GM21717 (cell line): ENCODE measurements around the gene ZNF133.
"Not testable (repeated sequence)": the region's sequence is repeated elsewhere in the genome, so short reads cannot be mapped to it uniquely, and the experiment has no call there.

Experiments used
- ATAC-seq: cut with Tn5 transposase; IDR thresholded peaks from one replicate; pipeline ENCODE4 v1.9.1; 2021; ENCODE audit warnings: mild to moderate bottlenecking, moderate library complexity; ENCODE audit not compliant: unreplicated experiment

Gene ZNF133

DNA sequence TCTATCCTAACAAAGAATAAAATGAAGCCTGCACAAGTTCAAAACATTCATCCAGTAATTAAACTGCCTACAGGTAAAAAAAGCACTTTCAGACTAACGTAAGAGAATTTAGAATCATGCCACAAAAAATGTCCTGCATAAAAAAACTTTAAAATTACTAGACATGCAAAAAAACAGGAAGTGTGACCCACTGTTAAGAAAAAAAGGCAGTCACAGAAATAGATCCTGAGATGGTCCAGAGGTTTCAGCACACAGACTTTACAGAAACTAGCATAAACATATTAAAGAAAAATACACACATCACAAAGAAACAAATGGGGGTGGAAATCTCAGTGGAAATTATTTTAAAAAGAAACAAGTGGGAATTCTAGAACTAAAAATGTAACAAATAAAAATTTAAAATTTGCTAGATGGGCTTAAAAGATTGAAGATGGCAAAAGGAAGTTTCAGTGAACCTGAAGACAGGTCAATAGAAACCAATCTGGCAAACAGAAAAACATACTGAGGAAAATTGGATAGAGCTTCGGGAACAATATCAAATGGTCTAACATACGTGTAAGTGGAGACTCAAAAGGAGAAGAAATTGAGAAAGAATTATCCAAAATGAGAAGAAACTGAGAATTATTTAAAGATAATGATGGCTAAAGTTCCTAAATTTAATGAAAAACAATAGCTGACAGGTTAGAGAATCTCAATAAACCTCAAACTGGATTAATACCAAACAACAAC lies 3.4 kb upstream of the ZNF133 start:
- no peak for ATAC-seq

DNA sequence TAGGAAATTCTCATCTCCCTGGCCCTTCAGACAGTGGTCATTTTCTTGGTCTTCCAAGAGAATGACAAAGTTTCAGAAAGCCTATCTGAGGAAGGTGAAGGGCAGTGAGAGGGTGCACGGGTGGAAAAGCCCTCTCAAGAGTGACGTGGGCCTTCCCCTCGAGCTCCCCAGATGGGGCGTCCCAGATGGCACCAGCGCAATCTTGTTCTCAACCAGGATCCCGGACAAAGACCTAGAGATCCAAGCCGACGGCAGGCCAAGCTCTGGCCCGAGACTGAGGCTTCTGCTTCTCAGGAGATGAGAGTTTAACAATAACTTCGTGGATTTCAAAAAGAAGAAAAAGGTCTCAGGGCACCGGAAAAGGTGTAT lies 797 bp upstream of the ZNF133 start:
- ATAC-seq: no peak

DNA sequence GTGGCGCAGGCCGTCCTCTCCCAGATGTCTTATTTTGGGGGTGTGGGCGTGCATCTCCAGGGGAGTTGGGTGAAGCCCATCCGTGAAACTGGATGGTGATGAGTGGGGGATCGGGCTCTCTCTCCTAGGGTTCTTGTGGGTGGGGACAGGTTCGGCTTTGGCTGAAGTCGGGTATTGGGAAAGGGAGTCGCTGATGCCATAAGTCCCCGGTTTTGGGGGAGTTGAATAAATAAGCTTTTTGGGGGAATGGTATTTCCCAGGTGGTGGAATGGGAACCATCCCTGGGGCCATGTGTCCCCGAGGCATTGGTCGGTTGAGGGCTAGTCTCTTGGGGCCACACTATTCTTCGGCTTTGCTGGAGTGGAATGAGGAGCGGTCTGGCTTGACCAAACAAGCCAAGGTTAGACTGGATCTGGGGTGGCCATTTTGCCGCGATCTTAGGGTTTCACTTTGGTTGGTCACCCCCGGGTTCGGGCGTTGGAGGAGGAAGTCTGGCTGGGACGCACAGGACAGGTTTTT lies 481 bp downstream of the ZNF133 start:
- ATAC-seq: no peak

DNA sequence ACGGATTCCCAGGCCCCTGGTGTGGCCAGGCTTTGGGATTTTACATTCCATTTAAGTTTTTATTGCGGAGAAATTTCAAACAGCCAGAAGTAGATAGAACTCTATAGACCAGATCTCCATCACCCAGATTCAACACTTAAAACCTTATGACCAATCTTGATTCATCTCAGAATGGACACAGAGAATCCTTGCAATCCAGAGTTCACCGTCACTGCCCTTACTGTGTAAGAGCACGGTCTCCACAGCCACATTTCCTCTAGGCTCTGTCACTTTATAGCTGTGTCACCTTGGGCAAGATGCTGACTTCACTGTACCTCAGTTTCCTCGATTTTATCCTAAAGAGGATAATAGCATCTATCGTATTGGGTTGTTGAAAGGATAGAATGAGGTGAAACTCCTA lies 979 bp downstream of the ZNF133 start:
- ATAC-seq: no peak

DNA sequence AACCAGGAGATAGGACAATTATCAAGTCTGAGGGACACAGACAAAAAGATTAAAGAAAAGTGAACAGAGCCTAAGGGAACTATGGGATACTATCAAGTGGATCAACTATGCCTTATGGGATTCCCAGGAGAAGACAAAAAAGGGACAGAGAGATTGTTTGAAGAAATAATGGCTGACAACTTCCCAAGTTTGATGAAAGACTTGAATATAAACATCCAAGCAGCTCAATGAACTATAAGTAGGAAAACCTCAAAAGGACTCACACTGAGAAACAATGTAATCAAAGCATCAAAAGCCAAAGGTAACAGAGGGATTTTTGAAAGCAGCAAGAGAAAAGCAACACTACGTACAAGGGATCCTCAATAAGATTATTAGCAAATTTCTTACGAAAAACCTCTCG lies 11.0 kb downstream of the ZNF133 start:
- ATAC-seq: no peak

DNA sequence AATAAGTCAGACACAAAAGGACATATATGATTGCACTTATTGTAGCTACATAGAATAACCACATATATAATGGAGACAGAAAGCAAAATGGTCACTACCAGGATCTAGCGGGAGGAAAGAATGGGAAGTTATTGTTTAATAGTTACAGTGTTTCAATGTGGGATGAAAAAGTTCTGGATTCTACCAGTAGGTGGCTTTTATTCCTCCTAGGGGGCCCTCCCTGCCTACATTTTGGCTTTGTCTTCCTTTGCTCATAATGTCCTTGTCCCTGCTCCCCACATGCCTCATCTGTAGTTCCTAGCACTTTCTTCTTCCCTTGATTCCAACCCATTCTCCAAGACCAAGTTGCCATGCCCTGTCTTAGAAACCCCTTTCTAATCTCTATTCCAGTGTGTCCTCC lies 16.3 kb downstream of the ZNF133 start:
- ATAC-seq: no peak

DNA sequence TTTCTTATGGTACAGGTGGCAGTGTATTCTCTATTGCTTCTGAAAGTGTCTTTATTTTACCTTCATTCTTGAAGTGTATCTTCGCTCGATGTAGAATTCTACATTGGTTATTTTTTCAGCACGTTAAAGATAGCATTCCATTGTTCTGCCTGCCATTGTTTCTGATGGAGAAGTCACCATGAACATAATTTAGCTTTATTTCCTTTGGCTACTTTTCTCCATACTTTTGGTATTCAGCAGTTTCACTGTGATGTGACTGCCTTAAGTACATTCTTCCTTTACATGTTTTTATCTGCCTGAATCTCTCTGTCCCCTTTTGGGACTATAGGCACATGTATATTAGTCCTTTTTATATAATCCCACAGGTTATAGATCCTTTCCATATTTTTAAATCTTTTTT lies 19.0 kb downstream of the ZNF133 start:
- ATAC-seq: no peak

DNA sequence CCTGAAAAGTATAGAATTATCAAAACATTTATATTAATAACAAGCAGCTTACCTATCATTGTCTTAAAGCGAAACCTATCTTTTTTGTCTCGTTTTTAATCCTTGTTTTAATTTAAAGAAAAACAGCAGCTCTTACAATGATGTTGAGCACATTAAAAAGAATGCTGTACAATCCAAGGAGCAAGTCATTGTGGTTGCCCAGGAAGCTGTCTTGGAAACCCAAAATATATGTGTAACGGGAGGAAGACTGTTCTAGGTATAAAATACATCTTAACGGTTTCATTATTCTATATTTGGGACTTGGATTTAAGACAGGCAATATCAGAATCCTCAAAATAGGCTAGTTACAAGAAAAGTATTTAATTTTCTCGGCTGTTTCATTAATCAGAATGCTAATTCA lies 21.7 kb downstream of the ZNF133 start:
- no peak for ATAC-seq

DNA sequence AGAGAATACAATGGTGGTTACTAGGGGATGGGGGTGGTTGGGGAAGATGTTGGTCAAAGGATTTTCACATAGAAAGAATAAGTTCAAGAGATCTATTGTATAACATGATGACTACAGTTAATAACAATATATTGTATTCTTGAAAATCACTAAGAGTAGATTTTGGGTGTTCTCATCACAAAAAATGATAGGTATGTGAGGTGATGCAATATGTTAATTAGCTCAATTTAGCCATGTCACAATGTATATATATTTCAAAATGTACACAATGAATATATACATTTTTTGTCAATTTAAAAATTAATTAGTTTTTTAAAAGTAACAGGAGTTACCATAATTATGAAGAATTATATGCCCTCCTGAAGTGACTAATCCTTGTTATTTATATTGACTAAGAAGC lies 22.3 kb downstream of the ZNF133 start:
- no peak for ATAC-seq

DNA sequence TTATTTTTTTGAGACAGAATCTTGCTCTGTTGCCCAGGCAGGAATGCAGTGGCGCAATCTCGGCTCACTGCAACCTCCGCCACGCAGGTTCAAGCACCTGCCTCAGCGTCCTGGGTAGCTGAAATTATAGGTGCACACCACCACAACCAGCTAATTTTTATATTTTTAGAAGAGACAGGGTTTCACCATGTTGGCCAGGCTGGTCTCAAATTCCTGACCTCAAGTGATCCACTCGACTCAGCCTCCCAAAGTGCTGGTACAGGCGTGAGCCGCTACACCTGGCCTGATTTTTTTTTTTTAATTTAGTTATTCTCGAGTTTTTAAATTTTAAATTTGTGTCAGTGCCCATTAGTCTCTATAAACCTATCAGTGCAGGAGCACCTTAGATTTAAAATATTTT lies 24.4 kb downstream of the ZNF133 start:
- ATAC-seq: no peak

DNA sequence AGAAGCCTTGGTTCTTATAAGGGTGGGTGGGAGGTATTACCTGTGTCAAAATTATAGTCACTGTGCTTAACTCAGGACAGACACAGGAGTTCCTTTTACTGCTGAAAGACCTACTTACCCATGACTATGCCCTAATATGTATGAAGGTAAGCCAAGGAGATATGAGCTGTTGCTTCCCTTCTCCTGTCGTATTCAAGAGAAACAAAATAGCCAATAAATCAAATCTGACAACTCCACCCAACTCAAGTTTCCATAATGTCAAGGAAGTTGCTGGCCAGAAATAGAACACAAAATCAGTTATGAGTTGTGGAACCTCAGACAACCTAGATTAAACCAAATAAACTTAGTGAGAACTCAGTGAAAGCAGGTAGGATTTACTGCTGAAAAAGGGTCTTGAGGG lies 25.1 kb downstream of the ZNF133 start:
- no peak for ATAC-seq

DNA sequence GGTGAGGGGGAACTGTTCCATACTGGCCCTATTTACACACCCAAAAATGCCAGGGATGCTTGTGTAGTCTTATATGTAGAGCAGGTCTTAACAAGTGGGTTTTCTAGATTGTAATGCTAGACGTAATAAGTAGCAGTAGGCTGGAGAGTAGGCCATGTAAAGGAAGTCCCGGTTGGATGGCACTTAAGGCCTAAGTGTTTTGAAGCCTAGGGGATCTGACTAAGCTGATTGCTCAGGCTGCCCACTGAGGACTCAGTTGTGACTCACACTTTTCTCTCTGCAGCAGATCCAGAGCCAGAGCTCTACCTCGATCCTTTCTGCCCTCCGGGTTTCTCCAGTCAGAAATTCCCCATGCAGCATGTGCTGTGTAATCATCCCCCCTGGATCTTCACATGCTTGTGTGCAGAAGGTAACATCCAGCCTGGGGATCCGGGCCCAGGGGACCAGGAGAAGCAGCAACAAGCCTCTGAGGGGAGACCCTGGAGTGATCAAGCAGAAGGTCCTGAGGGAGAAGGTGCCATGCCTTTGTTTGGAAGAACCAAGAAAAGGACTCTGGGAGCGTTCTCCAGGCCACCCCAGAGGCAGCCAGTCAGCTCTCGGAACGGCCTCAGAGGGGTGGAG lies 26.6 kb downstream of the ZNF133 start:
- no peak for ATAC-seq

DNA sequence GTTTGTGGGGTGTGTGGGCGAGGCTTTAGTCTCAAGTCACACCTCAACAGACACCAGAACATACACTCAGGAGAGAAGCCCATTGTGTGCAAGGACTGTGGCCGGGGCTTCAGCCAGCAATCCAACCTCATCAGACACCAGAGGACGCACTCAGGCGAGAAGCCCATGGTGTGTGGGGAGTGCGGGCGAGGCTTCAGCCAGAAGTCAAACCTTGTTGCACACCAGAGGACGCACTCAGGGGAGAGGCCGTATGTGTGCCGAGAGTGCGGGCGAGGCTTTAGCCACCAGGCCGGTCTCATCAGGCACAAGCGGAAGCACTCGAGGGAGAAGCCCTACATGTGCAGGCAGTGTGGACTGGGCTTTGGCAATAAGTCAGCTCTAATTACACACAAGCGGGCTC lies 27.8 kb downstream of the ZNF133 start:
- no peak for ATAC-seq

DNA sequence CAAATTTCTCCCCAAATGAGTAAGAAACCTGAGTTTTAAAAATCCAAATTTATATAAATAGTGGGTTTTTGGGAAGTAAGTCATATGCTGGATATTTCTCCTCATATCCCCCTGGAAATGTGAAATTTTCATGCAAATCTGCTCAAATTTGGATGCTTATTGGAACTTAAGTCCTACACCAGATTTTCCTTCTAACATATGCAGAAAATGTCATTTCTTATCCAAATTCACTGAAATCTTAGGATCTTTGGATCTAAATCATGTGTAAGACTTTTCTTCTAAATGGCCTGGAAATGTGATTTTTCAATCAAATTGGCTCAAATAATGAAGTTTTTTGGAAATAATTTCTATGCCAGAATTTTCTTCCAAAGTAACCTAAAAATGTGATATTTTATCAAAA lies 33.0 kb downstream of the ZNF133 start:
- ATAC-seq: no peak

DNA sequence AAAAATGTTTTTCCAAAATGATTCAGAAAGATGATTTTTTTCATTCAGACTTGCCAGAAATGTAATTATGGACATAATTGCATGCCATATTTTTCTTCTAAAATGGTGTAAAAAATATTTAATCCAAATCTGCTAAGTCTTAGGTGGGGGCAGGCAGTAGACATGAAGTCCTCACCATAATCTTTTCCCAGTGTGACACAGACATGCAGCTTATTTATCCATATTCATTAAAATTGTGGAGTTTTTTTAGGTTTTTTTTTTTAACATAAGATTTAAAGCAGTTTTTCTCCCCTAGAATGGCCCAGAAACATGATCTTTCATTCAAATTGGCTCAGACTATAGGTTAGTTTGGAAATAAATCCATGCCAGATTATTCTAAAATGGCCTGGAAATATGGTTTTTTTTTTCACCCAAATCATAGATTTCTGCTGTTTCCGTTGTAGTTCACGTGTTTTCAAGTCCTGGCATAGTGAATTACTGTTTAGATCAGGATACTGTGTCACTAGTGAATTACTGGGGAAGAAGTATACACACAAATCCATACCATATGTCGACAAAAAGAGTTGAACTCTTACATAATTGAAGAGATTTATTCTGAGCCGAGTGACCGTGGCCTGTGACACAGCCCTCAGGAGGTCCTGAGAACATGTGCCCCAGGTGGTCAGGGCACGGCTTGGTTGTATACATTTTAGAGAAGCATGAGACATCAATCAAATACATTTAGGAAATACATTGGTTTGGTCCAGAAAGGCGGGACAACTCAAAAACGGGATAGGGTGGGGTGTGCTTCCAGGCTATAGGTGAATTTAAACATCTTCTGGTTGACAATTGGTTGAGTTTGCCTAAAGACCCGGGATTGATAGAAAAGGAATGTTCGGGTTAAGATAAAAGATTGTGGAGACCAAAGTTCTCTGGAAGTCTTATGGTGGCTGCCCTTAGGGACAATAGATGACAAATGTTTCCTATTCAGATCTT lies 33.9 kb downstream of the ZNF133 start:
- ATAC-seq: no peak

DNA sequence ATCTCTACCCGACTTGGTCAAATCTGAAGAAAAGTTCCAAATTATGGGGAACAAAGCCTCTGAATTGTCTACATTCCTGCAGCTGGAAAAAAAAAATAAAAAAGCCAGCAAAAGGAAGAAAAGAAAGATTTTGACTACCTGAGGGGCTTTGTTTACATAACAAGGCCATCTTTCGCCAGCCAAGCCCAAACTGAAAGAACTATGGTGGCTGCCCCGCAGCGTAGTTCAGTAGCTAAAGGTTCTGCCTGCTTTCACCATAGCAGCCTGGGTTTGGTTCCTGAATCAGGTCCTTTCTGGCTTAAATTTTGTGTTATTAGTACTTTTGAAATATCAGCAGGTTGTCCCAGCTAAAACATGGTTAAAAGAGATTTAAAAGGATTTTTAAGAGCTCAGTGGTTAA lies 35.4 kb downstream of the ZNF133 start:
- no peak for ATAC-seq

DNA sequence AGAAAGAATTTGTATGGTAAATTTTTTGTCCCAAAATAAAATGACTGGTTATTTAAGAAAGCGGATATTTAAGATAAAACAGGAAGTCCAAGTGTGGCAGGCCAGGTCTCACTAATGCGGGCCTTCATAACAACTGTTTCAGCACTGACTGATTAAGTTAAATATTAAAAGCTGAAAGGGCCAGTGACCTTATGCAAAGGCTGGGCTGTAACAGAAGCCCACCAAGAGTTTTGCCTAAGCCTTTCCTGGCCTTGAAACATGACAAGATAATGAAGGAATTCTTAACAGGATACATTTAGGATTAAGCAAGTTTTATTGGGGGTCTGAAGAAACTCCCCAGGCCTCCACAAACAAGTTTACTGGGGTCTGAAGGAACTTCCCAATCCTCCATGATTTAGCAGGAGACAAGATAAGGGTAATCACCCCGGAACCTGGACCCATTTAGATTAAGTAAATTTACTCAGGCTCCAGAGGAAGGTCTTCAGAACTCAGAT lies 36.3 kb downstream of the ZNF133 start:
- no peak for ATAC-seq

DNA sequence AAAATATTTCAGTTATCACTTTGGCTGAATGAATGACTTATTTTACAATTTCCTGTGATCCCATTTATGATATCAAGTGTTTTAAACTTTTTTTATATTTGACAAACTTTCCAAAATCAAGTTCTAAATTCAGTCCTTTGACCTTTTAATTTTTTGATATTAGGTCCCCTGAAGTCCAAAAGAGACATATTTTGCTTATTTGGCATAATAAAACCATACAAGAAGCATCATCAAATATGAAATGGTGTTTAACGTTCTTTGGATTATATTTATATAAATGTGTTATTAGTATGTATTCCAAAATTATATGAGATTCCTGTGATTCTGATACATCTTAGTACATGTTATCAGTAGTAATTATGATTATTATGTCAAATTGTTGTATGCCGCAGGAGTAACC lies 38.7 kb downstream of the ZNF133 start:
- ATAC-seq: no peak

DNA sequence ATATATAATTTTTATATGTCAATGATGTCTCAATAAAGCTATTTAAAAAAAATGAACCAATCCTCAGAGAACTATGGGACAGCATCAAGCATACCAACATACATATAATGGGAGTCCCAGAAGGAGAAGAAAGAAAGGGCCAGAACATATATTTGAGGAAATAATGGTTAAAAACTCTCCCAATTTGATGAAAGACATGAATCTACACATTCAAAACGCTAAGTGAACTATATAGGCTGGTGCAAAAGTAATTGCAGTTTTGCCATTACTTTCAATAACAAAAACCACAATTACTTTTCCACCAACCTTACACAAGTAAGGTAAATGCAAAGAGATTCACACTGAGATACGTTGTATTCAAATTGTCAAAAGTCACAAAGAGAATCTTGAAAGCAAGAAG lies 43.4 kb downstream of the ZNF133 start:
- ATAC-seq: no peak

DNA sequence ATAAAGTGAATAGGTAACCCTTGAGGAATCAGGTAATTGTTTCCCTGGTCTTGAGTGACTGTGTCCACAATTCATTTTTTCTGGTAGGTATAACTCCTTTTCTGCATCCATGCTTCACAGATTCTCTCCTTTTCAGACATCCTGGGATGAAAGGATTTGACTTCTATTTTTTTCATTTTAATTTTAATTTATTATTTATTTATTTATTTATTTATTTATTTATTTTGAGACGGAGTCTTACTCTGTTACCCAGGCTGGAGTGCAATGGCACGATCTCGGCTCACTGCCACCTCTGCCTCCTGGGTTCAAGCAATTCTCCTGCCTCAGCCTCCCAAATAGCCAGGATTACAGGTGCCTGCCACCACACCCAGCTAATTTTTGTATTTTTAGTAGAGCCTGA lies 61.4 kb downstream of the ZNF133 start:
- not testable (repeated sequence) for ATAC-seq

DNA sequence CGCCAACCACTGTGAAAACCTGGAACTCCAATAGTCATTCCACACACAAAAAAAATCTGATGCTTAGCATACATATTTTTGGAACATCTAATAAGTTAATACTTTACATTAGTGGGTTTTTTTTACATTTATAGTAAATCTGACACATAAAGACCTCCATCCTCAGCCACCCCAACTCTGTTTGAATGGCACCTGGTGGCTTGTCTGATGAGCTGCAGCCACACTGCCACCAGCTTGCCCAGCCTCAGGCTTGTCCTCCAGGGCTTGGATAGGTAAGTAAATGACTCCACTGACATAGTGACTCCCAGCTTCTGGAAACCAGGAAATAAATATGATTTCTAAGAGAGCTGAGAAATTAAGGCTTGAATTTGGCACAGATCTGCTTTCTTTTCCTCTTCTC lies 71.5 kb downstream of the ZNF133 start:
- no peak for ATAC-seq
